ENCODE results near the gene GRM1.

The GRM1 gene

GRCh38 chr6:146281651-146282362 lies 252.9 kb downstream of the GRM1 start:
- no peak for DNase-seq

GRCh38 chr6:146282837-146283236 lies 254.0 kb downstream of the GRM1 start:
- no peak for DNase-seq

- DNase-seq, result no peak
Measured at GRCh38 chr6:146284311-146284710, 255.4 kb downstream of the GRM1 start.

GRCh38 chr6:146286961-146287360 lies 258.1 kb downstream of the GRM1 start:
- DNase-seq, result no peak

GRCh38 chr6:146287691-146288369 lies 259.0 kb downstream of the GRM1 start:
- no peak for DNase-seq

- no peak for DNase-seq
Measured at GRCh38 chr6:146289816-146290588, 261.1 kb downstream of the GRM1 start.

- no peak for DNase-seq
Measured at GRCh38 chr6:146290589-146290901, 261.7 kb downstream of the GRM1 start.

- DNase-seq, result no peak
Measured at GRCh38 chr6:146292506-146292905, 263.6 kb downstream of the GRM1 start.

- DNase-seq, result no peak
Measured at GRCh38 chr6:146295695-146296094, 266.8 kb downstream of the GRM1 start.

- DNase-seq, result no peak
Measured at GRCh38 chr6:146297815-146298214, 269.0 kb downstream of the GRM1 start.

- DNase-seq, result no peak
Measured at GRCh38 chr6:146300521-146300920, 271.7 kb downstream of the GRM1 start.

- no peak for DNase-seq
Measured at GRCh38 chr6:146301764-146302163, 272.9 kb downstream of the GRM1 start.

GRCh38 chr6:146302994-146303393 lies 274.1 kb downstream of the GRM1 start:
- no peak for DNase-seq

GRCh38 chr6:146304181-146304580 lies 275.3 kb downstream of the GRM1 start:
- DNase-seq, result no peak

GRCh38 chr6:146305092-146305491 lies 276.2 kb downstream of the GRM1 start:
- no peak for DNase-seq

GRCh38 chr6:146305951-146306350 lies 277.1 kb downstream of the GRM1 start:
- DNase-seq, result no peak

- no peak for DNase-seq
Measured at GRCh38 chr6:146310628-146311027, 281.8 kb downstream of the GRM1 start.

- DNase-seq, result no peak
Measured at GRCh38 chr6:146311079-146311478, 282.2 kb downstream of the GRM1 start.

GRCh38 chr6:146312608-146313007 lies 283.7 kb downstream of the GRM1 start:
- DNase-seq, result no peak

- DNase-seq, result no peak
Measured at GRCh38 chr6:146315381-146316174, 286.7 kb downstream of the GRM1 start.

GRCh38 chr6:146316175-146316495 lies 287.3 kb downstream of the GRM1 start:
- DNase-seq, result no peak

GRCh38 chr6:146331013-146331412 lies 302.2 kb downstream of the GRM1 start:
- DNase-seq, result no peak

GRCh38 chr6:146335336-146335735 lies 306.5 kb downstream of the GRM1 start:
- DNase-seq, result no peak

All from right forelimb (tissue), 1 donor.